D721Med (cell line): ENCODE data around the gene OMA1.

Experiments
- DNase-seq: peaks from one replicate; pipeline ENCODE4 v3.0.0; 2011; ENCODE audit warnings: low spot score; ENCODE audit not compliant: insufficient read length
- FAIRE-seq: peaks from 2 replicates; lab custom pipeline; 2011; peaks lifted over from hg19 to GRCh38; lab: Jason Lieb, UNC
- CTCF ChIP-seq: IDR thresholded peaks from 2 replicates; pipeline ENCODE4 v1.5.1; 2012; ENCODE audit warnings: mild to moderate bottlenecking, control low read depth; ENCODE audit not compliant: insufficient read depth; ENCODE audit errors: missing control alignments

Gene OMA1

GRCh38 chr1:58546520-58547308, at the start of gene OMA1:
TSS of gene OMA1 (minus strand) at chr1:58546726. CDS start at chr1:58539294, 7,432 bp downstream.
- FAIRE-seq, result no peak
- peak; percentile 86 for TF ChIP-seq CTCF

DNA sequence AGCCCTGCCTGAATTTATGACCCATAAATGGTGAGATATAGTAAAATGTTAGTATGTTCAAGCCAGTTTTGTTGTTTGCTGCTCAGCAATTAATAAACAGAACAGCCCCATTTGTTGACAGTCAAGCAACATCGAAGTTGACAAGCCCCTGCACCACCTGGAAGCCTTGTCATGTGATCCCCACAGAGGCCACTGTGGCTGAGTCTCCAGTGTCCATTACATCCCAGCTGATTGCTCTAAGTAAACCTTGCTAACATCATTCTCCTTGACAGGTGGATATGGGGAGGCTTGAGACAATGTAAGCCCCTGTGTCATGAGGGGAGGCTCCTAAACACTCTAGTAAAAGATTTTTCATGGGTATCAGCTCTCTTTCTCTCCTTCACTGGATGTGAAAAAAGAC, 48.0 kb upstream of the OMA1 start:
- no peak for TF ChIP-seq CTCF
- DNase-seq (no peak), FAIRE-seq (no peak)

More at GRCh38 chr1:58546520-58547308, at the start of gene OMA1:
- DNase-seq, result peak; percentile 41

- DNase-seq (no peak), FAIRE-seq (no peak)
- no peak for TF ChIP-seq CTCF
These were observed 46.1 kb upstream of the OMA1 start for GRCh38 chr1:58592522-58593134.

DNA sequence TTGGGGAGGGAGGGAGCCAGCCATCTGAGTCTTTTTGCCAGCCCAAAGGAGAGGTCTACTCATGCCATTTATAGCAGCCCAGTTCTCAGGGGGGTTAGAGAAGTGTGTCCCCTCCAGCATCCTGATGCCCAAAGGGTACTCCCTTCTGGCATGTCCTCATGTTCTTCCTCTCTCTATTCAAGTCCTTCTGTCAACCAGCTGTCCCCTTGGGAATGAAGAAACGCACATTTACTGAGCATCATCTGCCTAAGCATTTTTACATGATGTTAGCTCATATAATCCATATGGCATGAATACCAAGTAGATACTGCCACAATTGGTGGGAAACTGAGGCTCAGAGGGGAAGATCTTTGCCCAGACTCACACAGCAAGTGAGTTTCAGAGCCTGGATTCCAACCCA, 45.3 kb upstream of the OMA1 start:
- no peak for DNase-seq
- TF ChIP-seq CTCF, result no peak
- FAIRE-seq, result no peak

- no peak for TF ChIP-seq CTCF
- no peak for DNase-seq
- no peak for FAIRE-seq
These were observed 43.5 kb upstream of the OMA1 start for GRCh38 chr1:58590019-58590418.

GRCh38 chr1:58588396-58588795, 41.9 kb upstream of the OMA1 start:
- DNase-seq (no peak), FAIRE-seq (no peak)
- TF ChIP-seq CTCF, result no peak

DNA sequence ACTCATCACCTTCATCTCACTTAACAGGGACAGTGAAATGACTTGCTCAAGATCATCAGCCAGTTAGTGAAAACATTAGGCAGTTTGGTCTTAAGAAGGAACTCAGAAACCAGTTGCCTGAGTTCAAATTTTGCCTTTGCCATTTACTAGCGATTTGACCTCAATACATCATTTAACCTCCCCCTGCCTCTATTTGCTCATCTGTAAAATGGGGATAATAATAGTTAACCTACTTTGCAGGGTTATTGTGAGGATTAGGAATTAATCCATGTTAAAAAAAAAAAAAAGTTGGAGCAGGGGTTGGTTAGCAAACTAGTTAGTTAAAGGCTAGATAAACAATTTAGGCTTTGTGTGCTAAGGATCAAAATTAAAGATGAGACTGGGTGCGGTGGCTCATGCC, 41.1 kb upstream of the OMA1 start:
- FAIRE-seq (no peak), DNase-seq (no peak)
- TF ChIP-seq CTCF, result no peak
